Subcutaneous abdominal adipose tissue (tissue), 5 donors: ENCODE measurements around the gene UPF2.

Experiments
- H3K27ac ChIP-seq: one replicate; pipeline ENCODE4 v1.7.0; 2013; ENCODE audit warnings: low read depth, mild to moderate bottlenecking, inconsistent platforms, low read length, moderate library complexity
- H3K27me3 ChIP-seq, 5 donors: one replicate each; pipeline ENCODE4 v1.7.0; 2013; ENCODE audit warnings: low read length in 5 of 5, inconsistent platforms in 1 of 5; ENCODE audit not compliant: control insufficient read depth in 5 of 5, insufficient read depth in 4 of 5
- H3K36me3 ChIP-seq, 5 donors: one replicate each; pipeline ENCODE4 v1.7.0; 2013; ENCODE audit warnings: low read length in 5 of 5; ENCODE audit not compliant: control insufficient read depth in 5 of 5, insufficient read depth in 5 of 5
- H3K4me1 ChIP-seq, 5 donors: one replicate each; pipeline ENCODE4 v1.7.0; 2013; ENCODE audit warnings: low read length in 5 of 5, mild to moderate bottlenecking in 3 of 5, moderate library complexity in 1 of 5; ENCODE audit not compliant: control insufficient read depth in 5 of 5, insufficient read depth in 5 of 5
- H3K4me3 ChIP-seq, 5 donors: one replicate each; pipeline ENCODE4 v1.7.0; 2013; ENCODE audit warnings: low read length in 5 of 5, low read depth in 1 of 5
- H3K9ac ChIP-seq, 5 donors: one replicate each; pipeline ENCODE4 v1.7.0; 2013; ENCODE audit warnings: low read length in 5 of 5, mild to moderate bottlenecking in 4 of 5, moderate library complexity in 3 of 5
- H3K9me3 ChIP-seq, 5 donors: one replicate each; pipeline ENCODE4 v1.7.0; 2013; ENCODE audit warnings: low read length in 5 of 5; ENCODE audit not compliant: control insufficient read depth in 5 of 5
- donor health status: healthy.
- donor health status: healthy.
- donor health status: healthy.
- donor health status: healthy.
- donor health status: healthy.

Gene UPF2

GRCh38 chr10:11875494-11876281, 166.9 kb downstream of the UPF2 start:
- H3K4me1 ChIP-seq, result peaks cover 2 to 21% (median 18%) of the 10 kb centered on the region in 5 donors
- no peak overlapping the region for H3K4me3 ChIP-seq
- H3K27ac ChIP-seq, result no peak overlapping the region
- H3K9me3 ChIP-seq, result no peaks in the 10 kb centered on the region
- no peaks in the 10 kb centered on the region for H3K36me3 ChIP-seq
- peak overlapping the region in 1 of 5 donors; percentile 17 for H3K9ac ChIP-seq
- no peaks in the 10 kb centered on the region for H3K27me3 ChIP-seq

GRCh38 chr10:11874568-11875493, 167.8 kb downstream of the UPF2 start:
- Histone ChIP-seq H3K27me3 (no peaks in the 10 kb centered on the region), H3K4me1 (peaks cover 2 to 22% (median 21%) of the 10 kb centered on the region in 5 donors), H3K36me3 (no peaks in the 10 kb centered on the region), H3K27ac (no peak overlapping the region), H3K9me3 (no peaks in the 10 kb centered on the region), H3K4me3 (no peak overlapping the region), H3K9ac (peak overlapping the region in 1 of 5 donors; percentile 17)

DNA sequence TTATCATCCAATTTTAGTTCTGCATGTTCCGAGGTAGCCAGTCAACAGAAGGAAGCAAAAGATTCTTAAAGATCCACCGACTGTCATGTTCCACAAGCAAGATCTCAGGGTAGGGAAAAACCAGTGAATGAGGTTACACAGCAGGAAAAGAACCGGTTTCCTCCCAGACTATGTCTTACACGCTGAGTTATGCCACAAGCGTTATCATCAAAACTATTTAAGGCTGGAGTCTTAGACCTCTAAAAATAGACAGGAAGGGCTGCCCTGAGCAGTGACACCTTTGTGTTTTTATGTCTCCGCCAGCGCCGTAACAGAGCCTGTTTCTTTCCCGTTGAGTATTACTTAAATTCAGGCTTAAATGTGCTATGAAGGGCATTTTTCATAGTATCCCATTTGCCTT, 171.1 kb downstream of the UPF2 start:
- no peak overlapping the region for H3K9ac ChIP-seq
- H3K27ac ChIP-seq, result no peak overlapping the region
- peaks cover 2 to 22% (median 21%) of the 10 kb centered on the region in 5 donors for H3K4me1 ChIP-seq

DNA sequence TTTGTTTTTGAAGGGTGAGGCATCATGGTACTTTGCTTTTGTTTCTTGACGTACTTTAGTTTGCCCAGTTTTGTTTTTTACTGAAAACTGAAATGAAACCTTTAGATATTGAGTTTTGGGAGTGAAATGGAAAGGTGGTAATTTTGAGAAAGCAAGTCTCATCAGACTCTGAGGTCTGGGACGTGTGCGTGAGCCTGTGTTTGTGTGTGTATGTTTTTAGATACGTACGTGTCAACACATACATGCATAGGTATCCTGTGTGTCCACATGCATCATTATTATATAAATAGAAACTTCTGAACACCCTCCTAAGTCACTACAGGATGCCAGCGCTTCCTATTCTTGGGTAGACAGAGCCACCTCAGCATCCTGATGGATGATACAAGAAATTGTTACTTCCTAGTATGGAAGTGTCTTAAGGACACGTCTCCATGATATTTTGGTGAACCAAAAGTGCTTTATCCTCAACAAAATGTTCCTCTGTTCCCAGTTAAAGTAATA, 171.7 kb downstream of the UPF2 start:
- Histone ChIP-seq H3K27ac (no peak overlapping the region), H3K36me3 (peaks cover 0 to 3% (median 0%) of the 10 kb centered on the region in 5 donors)

More for the DNA sequence above, 171.1 kb downstream of the UPF2 start:
- no peak overlapping the region for H3K4me3 ChIP-seq
- peaks cover 0 to 3% (median 0%) of the 10 kb centered on the region in 5 donors for H3K36me3 ChIP-seq
- H3K27me3 ChIP-seq, result no peaks in the 10 kb centered on the region
- no peaks in the 10 kb centered on the region for H3K9me3 ChIP-seq

DNA sequence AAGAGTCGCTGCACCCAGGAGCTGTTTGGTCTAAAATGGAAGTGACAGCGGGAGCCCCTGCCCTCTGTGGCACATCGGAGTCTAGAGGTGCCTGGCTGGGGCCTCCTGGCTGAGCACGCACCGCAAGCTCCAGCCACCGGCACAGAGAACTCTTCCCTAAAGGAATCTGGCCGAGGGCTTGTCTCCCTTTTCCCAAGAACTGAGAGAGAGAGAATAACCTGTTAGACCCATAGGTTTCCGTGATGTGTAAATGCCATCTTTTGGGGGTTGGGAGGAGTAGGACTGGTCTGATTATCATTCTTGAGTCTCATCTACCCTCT, 172.2 kb downstream of the UPF2 start:
- Histone ChIP-seq H3K27ac (no peak overlapping the region), H3K4me1 (peaks cover 2 to 16% (median 12%) of the 10 kb centered on the region in 5 donors), H3K27me3 (no peaks in the 10 kb centered on the region), H3K9me3 (no peaks in the 10 kb centered on the region), H3K9ac (no peak overlapping the region), H3K36me3 (peaks cover 0 to 3% (median 0%) of the 10 kb centered on the region in 5 donors), H3K4me3 (peak overlapping the region in 3 of 5 donors; percentile 17 to 47 (median 20))

More for the DNA sequence above, 171.7 kb downstream of the UPF2 start:
- H3K4me1 ChIP-seq, result peaks cover 2 to 21% (median 17%) of the 10 kb centered on the region in 5 donors
- H3K4me3 ChIP-seq, result no peak overlapping the region
- H3K27me3 ChIP-seq, result no peaks in the 10 kb centered on the region
- no peaks in the 10 kb centered on the region for H3K9me3 ChIP-seq
- no peak overlapping the region for H3K9ac ChIP-seq
